KMS-11 (cell line): ENCODE measurements around the gene RHOD.

ENCODE experiments used
- H2AFZ ChIP-seq: fragments of 200-600 bp; sonication (generic); 2 replicates; pipeline ENCODE4 v1.6.1; 2016; ENCODE audit warnings: antibody characterized with exemption, mixed run types, low read depth
- H3K27ac ChIP-seq: fragments of 200-600 bp; sonication (generic); 2 replicates; pipeline ENCODE4 v1.6.1; 2016; ENCODE audit warnings: mild to moderate bottlenecking, mixed run types
- H3K27me3 ChIP-seq: fragments of 200-600 bp; sonication (generic); 2 replicates; pipeline ENCODE4 v1.6.1; 2017; ENCODE audit warnings: mild to moderate bottlenecking, low read depth, mixed run types, moderate library complexity; ENCODE audit not compliant: insufficient read depth
- H3K36me3 ChIP-seq: fragments of 200-600 bp; sonication (generic); 2 replicates; pipeline ENCODE4 v1.6.1; 2017; ENCODE audit warnings: mild to moderate bottlenecking, mixed run types; ENCODE audit not compliant: insufficient read depth
- H3K4me1 ChIP-seq: fragments of 200-600 bp; sonication (generic); 2 replicates; pipeline ENCODE4 v1.6.1; 2016; ENCODE audit warnings: mild to moderate bottlenecking, low read depth, mixed run types; ENCODE audit not compliant: poor library complexity, severe bottlenecking
- H3K4me2 ChIP-seq: fragments of 200-600 bp; sonication (generic); 2 replicates; pipeline ENCODE4 v1.7.0; 2016; ENCODE audit warnings: mild to moderate bottlenecking, mixed run types
- H3K4me3 ChIP-seq: fragments of 200-600 bp; sonication (generic); IDR thresholded peaks from 2 replicates; pipeline ENCODE4 v1.6.1; 2017; ENCODE audit warnings: low read depth, low read length, mixed read lengths; ENCODE audit not compliant: insufficient read depth
- H3K79me2 ChIP-seq: fragments of 200-600 bp; sonication (generic); 2 replicates; pipeline ENCODE4 v1.6.1; 2016; ENCODE audit warnings: low read depth, mixed run types; ENCODE audit not compliant: insufficient read depth
- H3K9ac ChIP-seq: fragments of 200-600 bp; sonication (generic); 2 replicates; pipeline ENCODE4 v1.6.1; 2016; ENCODE audit warnings: mild to moderate bottlenecking, mixed run types
- H4K20me1 ChIP-seq: fragments of 200-600 bp; sonication (generic); 2 replicates; pipeline ENCODE4 v1.6.1; 2016; ENCODE audit warnings: mild to moderate bottlenecking, mixed run types; ENCODE audit not compliant: insufficient read depth
- TF ChIP-seq, protein P1 (sequence below): fragments of 200-600 bp; sonication (generic); conservative IDR thresholded peaks from 2 replicates; pipeline ENCODE4 v1.6.1; 2017; ENCODE audit warnings: low read depth, mild to moderate bottlenecking, antibody characterized with exemption, low read length, moderate library complexity, mixed read lengths

The RHOD gene

DNA sequence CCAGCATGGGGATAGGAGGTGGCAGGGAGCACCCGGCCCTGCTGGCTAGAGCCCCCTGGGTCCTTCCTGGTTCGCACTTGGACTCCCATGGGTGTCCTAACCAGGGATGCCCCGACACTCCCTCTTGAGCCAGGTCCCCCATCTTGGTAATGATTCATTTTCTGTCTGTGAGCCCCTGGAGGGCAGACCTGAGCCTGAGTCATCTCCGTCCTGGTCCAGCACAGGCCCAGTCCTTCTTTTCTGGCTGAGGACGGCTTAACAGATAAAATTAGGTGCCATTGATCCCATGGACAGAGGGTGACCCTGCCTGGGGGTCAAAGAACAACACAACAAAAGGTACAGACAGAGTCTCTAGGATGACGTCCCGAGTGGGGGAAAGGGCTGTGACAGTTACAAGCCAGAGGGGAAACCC is 3.5 kb downstream of the RHOD start:
- Histone ChIP-seq H3K79me2 (no peaks in the 10 kb centered on the region), H3K4me3 (no peak overlapping the region), H2AFZ (no peak overlapping the region), H3K4me1 (peaks cover 12% of the 10 kb centered on the region), H3K4me2 (no peak overlapping the region), H3K9ac (no peak overlapping the region), H3K27ac (no peak overlapping the region), H3K27me3 (no peaks in the 10 kb centered on the region), H4K20me1 (no peaks in the 10 kb centered on the region), H3K36me3 (no peaks in the 10 kb centered on the region)
- TF ChIP-seq, protein P1, sequence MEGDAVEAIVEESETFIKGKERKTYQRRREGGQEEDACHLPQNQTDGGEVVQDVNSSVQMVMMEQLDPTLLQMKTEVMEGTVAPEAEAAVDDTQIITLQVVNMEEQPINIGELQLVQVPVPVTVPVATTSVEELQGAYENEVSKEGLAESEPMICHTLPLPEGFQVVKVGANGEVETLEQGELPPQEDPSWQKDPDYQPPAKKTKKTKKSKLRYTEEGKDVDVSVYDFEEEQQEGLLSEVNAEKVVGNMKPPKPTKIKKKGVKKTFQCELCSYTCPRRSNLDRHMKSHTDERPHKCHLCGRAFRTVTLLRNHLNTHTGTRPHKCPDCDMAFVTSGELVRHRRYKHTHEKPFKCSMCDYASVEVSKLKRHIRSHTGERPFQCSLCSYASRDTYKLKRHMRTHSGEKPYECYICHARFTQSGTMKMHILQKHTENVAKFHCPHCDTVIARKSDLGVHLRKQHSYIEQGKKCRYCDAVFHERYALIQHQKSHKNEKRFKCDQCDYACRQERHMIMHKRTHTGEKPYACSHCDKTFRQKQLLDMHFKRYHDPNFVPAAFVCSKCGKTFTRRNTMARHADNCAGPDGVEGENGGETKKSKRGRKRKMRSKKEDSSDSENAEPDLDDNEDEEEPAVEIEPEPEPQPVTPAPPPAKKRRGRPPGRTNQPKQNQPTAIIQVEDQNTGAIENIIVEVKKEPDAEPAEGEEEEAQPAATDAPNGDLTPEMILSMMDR, result no peak

DNA sequence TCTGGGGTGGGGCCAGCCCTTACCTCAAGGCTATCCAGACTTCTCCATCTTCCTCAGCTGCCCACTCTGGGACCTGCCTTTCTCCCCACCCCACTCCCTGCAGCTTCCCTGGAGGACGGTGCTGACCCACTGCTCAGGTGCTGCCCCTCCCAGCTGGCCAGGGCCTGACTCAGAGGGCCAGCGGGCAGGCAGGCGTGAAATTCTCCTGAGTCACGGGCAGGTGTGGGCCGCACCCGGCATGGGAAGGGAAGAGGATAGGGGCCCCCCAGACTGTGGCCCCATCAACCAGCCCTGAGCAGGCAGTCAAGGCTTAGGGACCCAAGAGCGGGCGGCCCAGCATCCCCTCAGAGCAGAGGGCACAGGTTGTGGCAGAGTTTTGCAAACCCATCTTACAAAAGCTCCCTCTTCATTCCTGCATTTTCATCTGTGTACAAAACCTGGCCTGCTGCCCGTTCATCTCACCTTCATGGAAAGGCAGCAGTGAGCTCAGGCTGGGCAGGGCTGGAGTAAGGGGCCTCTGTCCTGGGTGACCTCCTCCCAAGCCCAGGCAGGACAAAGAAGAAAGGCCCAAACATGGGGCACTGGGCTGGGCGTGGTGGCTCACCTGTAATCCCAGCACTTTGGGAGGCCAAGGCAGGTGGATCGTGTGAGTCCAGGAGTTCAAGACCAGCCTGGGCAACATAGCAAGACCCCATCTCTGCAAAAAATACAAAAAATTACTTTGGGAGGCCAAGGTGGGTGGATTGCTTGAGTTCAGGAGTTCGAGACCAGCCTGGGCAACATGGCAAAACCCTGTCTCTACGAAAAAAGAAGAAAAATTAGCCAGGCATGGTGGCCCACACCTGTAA is 6.1 kb downstream of the RHOD start:
- Histone ChIP-seq H3K36me3 (no peaks in the 10 kb centered on the region), H3K9ac (no peak overlapping the region), H3K4me1 (no peaks in the 10 kb centered on the region), H4K20me1 (no peaks in the 10 kb centered on the region), H2AFZ (no peak overlapping the region), H3K27me3 (no peaks in the 10 kb centered on the region), H3K4me2 (no peak overlapping the region), H3K4me3 (no peak overlapping the region), H3K79me2 (no peaks in the 10 kb centered on the region), H3K27ac (no peak overlapping the region)
- TF ChIP-seq, protein P1, result no peak

DNA sequence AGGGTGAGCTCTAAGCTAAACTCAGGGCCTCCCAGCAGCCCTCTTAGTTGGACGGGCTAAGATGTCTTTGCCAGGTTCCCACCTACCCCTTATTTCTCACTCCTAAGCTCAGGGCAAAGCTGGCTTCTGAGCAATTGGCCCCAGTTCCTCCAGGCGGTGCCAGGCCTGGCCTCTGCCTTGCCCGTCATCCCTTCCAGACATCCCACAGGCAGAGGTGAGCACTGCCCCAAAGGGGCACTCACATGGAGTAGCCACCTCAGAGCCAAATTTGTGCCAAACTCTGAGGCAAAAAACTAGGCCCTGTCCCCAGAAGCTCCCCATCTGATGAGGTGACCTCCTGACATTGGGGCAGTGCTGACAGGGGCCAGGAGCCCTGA is 9.7 kb downstream of the RHOD start:
- TF ChIP-seq, protein P1, result no peak
- Histone ChIP-seq H3K4me2 (no peak overlapping the region), H3K4me1 (no peaks in the 10 kb centered on the region), H3K36me3 (no peaks in the 10 kb centered on the region), H3K9ac (no peak overlapping the region), H3K79me2 (no peaks in the 10 kb centered on the region), H3K27me3 (no peaks in the 10 kb centered on the region), H3K27ac (no peak overlapping the region), H2AFZ (no peak overlapping the region), H4K20me1 (no peaks in the 10 kb centered on the region), H3K4me3 (no peak overlapping the region)

DNA sequence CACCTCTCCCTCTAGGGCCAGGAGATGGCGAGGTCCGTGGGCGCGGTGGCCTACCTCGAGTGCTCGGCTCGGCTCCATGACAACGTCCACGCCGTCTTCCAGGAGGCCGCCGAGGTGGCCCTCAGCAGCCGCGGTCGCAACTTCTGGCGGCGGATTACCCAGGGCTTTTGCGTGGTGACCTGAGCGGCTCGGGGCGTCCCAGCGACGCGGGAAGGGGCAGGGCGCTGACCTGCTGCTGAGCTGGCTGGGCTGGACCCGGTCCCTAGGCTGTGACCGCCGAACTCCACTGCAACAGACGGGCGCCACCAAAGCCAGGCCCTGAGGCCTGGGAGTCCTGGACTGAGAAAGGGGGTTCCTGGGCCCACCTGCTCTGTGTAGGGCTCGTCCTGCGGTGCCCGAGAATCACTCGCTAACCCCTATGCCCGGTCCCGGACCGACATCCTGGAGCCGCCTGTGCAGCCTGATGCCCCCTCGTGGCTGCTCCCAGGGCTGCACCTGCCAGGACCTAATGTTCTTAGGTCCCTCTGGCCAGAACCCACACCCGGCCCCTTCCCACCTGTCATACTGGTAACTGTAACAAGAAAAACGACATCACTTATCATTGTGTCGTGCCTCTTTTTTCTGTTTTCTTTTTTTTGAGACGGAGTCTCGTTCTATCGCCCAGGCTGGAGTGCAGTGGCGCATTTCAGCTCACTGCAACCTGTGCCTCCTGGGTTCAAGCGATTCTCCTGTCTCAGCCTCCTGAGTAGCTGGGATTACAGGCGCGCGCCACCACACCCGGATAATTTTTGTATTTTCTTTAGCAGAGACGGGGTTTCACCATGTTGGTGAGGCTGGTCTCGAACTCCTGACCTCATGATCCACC is 15.0 kb downstream of the RHOD start:
- Histone ChIP-seq H3K79me2 (no peaks in the 10 kb centered on the region), H3K4me1 (no peaks in the 10 kb centered on the region), H3K36me3 (no peaks in the 10 kb centered on the region), H4K20me1 (no peaks in the 10 kb centered on the region), H3K4me2 (no peak overlapping the region), H3K9ac (no peak overlapping the region), H3K27me3 (no peaks in the 10 kb centered on the region), H2AFZ (no peak overlapping the region), H3K4me3 (no peak overlapping the region), H3K27ac (no peak overlapping the region)
- TF ChIP-seq, protein P1, result no peak; the same call in 1 of the 2 replicates
